ENCODE measurements around the gene CASZ1. TPM values are rescaled to one million over a fixed set of nuclear protein-coding genes. Genes with fewer than 3 reads are reported as not detected.

CASZ1 gene
- total and polyA plus RNA-seq, 9 of the 15 experiments (the other 6 are each of a cell fraction or from before 2014, with no cell fraction given): 0.01 to 4.0 (median 0.76) TPM; not detected in 1

DNA sequence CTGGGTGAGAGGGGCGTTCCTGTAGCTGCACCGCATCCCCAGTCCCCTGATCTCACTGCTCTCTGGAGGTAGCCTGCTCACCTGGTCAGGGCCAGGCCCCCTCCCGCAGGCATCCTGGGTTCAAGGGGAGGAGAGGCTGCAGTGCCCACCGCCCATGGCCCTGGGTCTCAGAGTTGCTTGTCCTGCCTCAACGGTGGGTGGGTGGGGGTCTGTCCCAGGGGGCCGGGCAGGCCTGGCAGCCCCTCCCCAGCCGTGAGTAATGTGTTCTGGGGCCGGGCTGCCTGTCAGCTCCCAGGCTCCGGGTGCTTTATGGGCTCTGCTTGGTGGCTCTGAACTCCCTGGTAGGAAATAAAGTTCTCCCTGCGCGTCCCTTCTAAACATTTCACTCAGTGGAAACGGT lies 126.9 kb downstream of the CASZ1 start:
- ChIA-PET POLR2A (interaction anchor here (0.7 kb wide), 2 partner anchors 8 to 667 kb away, joined by 3 to 5 read pairs; no protein-coding TSS in a partner anchor), CTCF (ENCODE audit: low intra/inter-chr PET ratio) (no interaction called here)
- no TSS peak for BruUV-seq (replicated peaks)
- H3K27me3 ChIP-seq (ENCODE audit: control insufficient read depth in 2 of 2, insufficient read depth in 2 of 2, low read length in 2 of 2): peaks cover 80 to 90% of the 10 kb centered on the region in 2 experiments
- peaks cover 0 to 41% of the 10 kb centered on the region in 2 experiments; a peak in 2 of 5 replicates for H3K4me1 ChIP-seq (replicated peaks in 1 of 2; ENCODE audit: control insufficient read depth in 2 of 2, insufficient read depth in 2 of 2, low read length in 2 of 2)
- no peak overlapping the region for H3K4me2 ChIP-seq (ENCODE audit: insufficient read depth, low read length)
- no peak overlapping the region for H2AFZ ChIP-seq (ENCODE audit: low read depth, low read length)
- H3K4me3 ChIP-seq: no peak overlapping the region
- WGBS (ENCODE audit: insufficient coverage, low coverage, missing lambda C conversion rate): 5% methylated on average over 11 of the region's 12 CpGs
- H3K27ac ChIP-seq (ENCODE audit: extremely low read depth, low read depth, low read length): no peak overlapping the region
- FAIRE-seq (no peak), ATAC-seq (no peak), DNase-seq (ENCODE audit: extremely low read depth in 1 of 4, low spot score in 3 of 4) (no peak)
- in situ Hi-C loops (cut with MboI): no loop called here
- H3K9ac ChIP-seq (ENCODE audit: insufficient read depth in 1 of 2, low read depth in 2 of 2, low read length in 2 of 2): no peak overlapping the region
- peaks cover 46% of the 10 kb centered on the region for H4K20me1 ChIP-seq (replicated peaks; ENCODE audit: control insufficient read depth, insufficient read depth, low read length)
- H3K36me3 ChIP-seq (ENCODE audit: control insufficient read depth, insufficient read depth, low read length): no peaks in the 10 kb centered on the region
- intact Hi-C loops (cut with micrococcal nuclease): no loop called here
- no peaks in the 10 kb centered on the region for H3K9me3 ChIP-seq (replicated peaks; ENCODE audit: control insufficient read depth, insufficient read depth, low read depth, low read length)
- H3K79me2 ChIP-seq (ENCODE audit: control insufficient read depth, insufficient read depth, low read length): no peaks in the 10 kb centered on the region
- H3K9me1 ChIP-seq (ENCODE audit: control insufficient read depth, insufficient read depth, low read length): no peaks in the 10 kb centered on the region
- TF ChIP-seq, protein P1, sequence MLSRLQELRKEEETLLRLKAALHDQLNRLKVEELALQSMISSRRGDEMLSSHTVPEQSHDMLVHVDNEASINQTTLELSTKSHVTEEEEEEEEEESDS (CRISPR knock-in tag; IDR thresholded peaks at IDR 0.05): no peak
- TF ChIP-seq IRF2 (CRISPR knock-in tag; IDR thresholded peaks at IDR 0.05) (no peak), NR4A1 (CRISPR knock-in tag; IDR thresholded peaks at IDR 0.05) (no peak), NR4A1 (tag; IDR thresholded peaks at IDR 0.05) (no peak), POLR2B (IDR thresholded peaks at IDR 0.05; ENCODE audit: low read depth, partially characterized antibody) (no peak), CBFB (CRISPR knock-in tag; IDR thresholded peaks at IDR 0.05) (no peak), KAT8 (IDR thresholded peaks at IDR 0.05; ENCODE audit: low read depth) (no peak), FOS (IDR thresholded peaks at IDR 0.05; ENCODE audit: extremely low read depth, insufficient read length) (no peak), ZNF133 (CRISPR knock-in tag; IDR thresholded peaks at IDR 0.05) (no peak), REST (IDR thresholded peaks at IDR 0.05; ENCODE audit: borderline replicate concordance) (no peak), REST (CRISPR knock-in tag; IDR thresholded peaks at IDR 0.05; ENCODE audit: low read depth) (no peak), MTA2 (IDR thresholded peaks at IDR 0.05; ENCODE audit: low read depth) (no peak), HDAC1 (IDR thresholded peaks at IDR 0.05) (no peak)
- TF ChIP-seq, protein P2, sequence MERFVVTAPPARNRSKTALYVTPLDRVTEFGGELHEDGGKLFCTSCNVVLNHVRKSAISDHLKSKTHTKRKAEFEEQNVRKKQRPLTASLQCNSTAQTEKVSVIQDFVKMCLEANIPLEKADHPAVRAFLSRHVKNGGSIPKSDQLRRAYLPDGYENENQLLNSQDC (CRISPR knock-in tag; IDR thresholded peaks at IDR 0.05): no peak
- TF ChIP-seq, protein P3, sequence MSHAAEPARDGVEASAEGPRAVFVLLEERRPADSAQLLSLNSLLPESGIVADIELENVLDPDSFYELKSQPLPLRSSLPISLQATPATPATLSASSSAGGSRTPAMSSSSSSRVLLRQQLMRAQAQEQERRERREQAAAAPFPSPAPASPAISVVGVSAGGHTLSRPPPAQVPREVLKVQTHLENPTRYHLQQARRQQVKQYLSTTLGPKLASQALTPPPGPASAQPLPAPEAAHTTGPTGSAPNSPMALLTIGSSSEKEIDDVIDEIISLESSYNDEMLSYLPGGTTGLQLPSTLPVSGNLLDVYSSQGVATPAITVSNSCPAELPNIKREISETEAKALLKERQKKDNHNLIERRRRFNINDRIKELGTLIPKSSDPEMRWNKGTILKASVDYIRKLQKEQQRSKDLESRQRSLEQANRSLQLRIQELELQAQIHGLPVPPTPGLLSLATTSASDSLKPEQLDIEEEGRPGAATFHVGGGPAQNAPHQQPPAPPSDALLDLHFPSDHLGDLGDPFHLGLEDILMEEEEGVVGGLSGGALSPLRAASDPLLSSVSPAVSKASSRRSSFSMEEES (CRISPR knock-in tag; IDR thresholded peaks at IDR 0.05): no peak
